Measurements from ENCODE around the gene GAREM2.
"Not testable (repeated sequence)": the region's sequence is repeated elsewhere in the genome, so short reads cannot be mapped to it uniquely, and the experiment has no call there.

GAREM2 gene

DNA sequence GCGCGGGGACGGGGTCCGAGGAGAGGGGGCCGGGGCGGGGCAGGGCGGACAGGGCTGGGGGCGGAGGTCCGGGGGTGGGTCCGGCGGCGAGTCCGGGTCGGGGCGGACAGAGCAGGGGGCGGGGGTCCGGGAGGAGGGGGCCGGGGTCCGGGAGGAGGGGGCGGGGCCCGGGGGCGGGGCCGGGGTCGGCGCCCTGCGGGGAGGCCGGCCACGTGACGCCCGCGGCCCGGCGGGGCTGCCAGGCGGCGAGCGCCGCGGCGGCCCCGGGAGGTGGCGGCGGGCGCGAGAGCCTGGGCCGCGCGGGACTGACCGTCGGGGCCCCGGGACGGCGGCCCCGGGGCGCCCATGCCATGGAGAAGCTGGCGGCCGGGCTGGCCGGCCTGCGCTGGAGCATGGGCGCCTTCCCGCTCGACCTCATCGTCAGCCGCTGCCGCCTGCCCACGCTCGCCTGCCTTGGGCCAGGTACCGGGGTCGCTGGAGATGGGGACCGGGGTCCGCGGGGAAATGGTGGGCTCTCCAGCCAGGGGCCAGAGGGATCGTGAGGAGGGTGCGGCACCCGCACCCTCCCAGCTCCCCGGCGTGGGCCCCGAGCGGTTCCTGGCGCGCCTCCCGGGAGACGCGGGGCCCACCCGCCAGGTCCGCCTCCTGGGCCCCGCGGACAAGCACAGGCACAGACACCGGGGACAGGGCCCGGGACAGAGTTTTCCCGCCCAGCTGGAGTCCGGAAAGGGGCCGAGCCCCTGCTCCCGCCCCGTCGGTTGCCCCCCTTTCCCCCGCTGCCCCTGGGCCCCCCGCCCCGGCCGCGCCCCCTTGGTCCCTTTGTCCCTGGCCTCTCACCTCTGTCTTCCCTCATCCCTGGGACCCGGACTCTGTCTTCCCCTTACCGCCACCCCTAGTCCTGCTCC is at the start of gene GAREM2:
GAREM2 (plus strand) TSS at position 218 of the 905 bp plus-strand sequence; CDS start at position 351, 133 bp downstream.
- no peak for DNase-seq (ENCODE audit: low spot score)

DNA sequence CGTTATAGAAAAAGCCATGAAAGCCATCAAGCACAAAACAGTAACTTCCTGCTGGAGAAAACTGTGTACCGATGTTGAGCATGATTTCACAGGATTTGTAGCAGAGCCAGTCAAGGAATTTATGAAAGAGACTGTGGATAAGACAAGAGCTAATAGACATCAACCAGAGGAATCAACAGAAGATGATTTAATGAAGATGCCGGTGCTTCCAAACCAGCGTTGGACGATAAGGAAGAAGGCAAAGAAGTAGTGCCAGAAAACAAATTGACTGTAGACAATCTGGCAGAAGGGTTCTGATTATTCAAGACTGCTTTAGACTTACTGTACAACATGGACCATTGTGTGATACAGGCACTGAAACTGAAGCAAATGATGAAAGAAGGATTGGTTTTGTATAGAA is 49.5 kb upstream of the GAREM2 start:
- no peak for DNase-seq (ENCODE audit: low spot score)

DNA sequence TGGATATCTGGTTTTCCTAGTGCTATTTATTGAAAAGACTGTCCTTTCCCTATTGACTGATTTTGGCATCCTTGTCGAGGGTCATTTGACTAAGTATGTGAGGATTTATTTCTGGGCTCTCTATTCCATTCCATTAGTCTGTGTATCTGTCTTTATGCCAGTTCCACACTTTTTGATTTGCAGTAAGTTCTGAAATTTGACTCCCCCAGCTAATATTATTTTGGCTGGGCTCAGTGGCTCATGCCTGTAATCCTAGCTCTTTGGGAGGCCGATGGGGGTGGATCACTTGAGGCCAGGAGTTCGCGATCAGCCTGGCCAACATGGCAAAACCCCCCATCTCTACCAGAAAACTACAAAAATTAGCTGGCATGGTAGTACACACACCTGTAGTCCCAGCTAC is 46.8 kb upstream of the GAREM2 start:
- no peak for DNase-seq (ENCODE audit: low spot score)

DNA sequence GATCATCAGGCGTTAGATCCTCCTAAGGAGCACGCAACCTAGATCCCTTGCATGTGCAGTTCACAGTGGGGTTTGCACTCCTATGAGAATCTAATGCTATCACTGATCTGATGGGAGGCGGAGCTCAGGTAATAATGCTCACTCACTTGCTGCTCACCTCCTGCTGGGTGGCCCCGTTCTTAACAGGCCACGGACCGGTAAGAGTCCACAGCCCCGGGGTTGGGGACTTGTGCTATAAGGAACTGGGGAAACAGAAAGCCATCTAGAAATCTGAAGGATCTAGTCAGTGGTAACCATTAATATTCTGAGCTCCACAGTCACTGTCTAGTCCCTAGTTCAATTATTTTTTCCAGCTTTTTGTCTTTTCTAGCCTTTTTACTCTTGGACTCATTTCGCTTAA is 44.7 kb upstream of the GAREM2 start:
- DNase-seq (ENCODE audit: low spot score) = no peak

DNA sequence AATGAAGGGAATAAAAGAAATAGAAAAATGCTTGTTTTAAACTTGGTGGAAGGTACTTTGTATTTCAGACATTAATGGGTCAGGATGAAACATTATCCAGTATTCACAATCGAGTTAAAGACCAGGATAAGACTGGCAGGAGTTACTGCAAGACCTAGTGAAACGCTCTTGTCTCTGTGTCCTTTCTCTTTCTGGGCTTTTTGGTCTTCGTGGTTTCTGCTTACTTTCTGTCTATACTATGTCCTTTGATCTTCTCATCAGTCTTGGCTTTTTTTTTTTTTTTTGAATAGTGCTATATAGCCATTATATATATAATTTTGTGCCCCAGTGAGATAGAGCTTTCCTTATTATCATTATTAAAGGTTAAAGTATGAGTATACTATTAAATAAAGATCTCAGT is 42.1 kb upstream of the GAREM2 start:
- DNase-seq (ENCODE audit: low spot score) = no peak

DNA sequence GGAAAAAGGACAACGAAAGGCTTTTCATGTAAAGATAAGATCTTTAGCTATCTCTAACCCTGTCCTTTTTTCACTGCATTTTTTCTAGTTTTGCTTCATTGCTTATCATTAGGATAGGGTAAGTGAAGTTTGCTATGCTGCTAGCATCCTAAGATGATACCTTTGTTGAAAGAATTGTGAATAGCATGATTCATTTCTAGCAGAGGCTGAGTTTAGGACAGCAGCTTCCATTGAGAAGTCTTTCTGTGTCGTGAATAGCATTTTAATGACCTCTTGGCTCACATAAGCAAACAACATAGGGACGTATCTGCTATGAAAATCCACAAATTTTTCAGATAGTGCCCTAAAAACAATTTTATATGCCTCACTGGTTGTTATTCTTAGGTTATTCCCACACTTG is 36.4 kb upstream of the GAREM2 start:
- DNase-seq (ENCODE audit: low spot score) = peak; percentile 70

DNA sequence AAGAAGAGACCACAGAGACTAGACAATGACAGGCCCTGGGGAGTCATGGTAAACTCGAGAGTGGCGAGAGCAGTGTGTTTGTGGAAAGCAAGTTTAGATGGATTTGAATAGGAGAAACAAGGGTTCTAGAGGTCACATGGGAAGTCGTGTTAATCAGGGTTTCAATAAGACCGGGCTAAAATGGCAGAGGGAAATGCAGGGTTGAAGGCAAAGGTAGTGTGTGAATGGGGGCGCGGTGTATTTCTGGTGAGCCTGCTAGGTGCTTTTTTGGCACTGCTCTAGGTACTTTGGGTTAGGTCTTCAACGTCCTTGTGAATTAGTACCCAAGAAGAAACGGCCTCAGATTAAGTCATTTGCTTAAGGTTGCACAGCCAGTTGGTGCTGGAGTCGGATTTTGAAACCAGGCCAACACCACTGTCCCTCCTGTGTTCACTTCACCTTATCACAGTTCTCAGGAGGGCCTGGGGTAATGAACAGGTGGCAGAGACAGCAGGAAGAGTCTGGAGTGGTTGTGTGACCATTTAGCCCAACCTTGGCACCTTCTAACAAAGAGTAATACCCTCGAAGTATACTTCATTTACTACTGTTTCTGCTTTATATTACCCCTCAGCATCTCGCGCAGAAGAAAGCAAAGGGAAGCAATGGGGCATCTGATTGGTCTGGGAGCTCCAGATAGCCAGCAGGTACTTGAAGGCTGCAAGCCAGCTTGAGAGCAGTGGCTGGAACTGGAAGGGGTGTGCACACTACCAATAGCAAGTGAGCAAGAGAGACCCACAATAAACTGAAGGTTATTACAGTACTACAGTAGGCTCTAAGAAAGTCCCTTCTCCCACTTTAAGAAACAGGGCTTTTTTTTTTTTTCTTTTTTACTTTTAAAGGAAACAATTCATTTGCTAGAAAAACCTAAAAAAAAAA is 33.4 kb upstream of the GAREM2 start:
- DNase-seq (ENCODE audit: low spot score) = no peak

DNA sequence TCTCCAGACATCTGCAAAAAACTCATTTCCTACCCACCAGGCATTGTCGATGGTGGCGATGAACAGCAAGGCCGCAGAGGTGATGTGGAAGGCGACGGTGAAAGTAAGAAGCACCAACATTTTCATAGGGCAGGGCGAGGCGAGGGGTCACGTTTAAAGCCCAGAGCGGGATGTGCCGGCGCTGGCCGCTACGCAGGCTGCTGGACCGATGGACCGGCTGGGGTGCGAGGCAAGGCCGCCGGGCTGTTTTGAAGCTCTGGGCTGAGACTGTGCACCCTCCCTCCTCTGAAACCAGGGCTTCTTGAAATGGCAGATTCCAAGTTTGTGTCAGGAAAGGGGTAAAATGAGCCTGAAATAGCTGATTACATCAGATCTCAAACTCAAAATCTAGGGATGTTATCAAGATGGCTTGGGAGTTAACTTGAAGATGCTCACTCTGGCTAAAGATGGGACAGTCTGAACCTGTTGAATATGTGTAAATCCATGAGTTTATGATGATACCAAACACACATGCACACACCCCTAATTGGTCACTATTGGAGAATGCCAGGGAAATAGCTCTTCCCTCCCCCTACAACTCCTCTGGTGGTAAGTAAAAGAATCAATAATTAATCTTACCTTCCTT is 31.6 kb upstream of the GAREM2 start:
- DNase-seq (ENCODE audit: low spot score) = no peak

DNA sequence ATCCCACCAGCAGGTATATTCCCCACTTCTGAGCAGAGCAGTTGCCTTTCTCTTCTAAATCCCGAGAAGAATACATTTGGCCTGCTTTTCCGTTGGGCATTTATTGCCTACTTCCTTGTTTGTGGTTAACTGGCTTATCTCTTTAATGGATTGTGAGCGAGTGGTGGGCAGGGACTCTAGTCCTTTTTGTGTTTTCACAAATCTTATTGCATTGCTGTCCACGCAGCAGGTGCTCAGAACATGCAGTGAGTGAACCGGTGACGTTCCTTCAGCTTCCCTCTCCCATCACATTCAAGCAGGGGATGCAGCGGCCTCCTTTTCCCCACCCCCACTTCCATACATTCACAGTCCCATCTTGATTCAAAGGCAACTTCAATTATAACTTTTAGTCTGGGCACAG is 28.9 kb upstream of the GAREM2 start:
- no peak for DNase-seq (ENCODE audit: low spot score)

DNA sequence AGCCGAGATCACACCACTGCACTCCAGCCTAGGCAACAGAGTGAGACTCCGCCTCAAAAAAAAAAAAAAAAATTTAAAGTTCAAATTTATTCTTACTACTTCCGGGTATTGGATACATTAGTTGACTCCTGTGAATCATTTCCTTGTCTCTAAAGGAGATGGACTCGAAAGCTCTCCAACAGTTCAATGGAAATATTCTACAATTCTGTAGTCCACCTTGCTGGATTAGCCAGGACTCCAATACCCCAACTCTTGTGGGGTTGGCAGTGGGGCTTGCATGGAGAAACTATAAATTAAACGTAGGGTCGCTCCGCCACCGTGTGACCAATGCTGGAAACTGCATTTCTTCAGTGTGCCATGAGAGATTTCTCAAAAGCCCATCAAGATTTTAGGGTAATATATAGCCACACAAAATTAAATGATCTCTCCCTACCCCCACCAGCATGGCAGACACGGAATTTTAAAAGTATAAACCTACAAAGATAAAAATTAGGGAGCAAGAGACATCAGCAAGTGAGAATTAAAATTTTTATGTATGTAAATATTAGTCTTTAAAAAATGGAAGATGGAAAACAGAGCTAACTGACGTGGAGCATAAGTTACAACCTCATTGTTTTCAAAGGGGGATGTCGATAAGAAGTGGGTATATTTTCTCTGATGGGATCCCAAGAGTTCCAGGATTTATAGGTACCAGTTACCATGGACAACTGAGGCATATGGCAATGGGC is 27.8 kb upstream of the GAREM2 start:
- peak; percentile 62 for DNase-seq (ENCODE audit: low spot score)

DNA sequence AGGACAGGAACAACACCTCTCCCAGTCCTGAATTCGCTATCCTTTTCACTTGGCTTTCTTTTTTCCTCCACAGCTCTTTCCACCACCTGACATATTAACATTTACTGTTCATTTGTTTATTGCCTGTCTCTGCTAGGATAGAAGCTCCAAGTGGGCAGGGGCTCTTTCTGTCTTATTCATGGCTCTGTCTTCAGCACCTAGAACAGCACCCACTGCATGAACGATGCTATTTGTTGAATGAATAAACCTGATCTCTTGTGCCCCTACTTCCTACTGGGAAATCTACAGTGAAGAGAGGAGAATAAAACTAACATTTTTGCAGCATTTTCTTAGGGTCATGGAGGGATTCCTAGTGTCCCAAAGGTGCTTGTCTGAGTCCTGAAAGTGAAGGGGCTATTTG is 24.4 kb upstream of the GAREM2 start:
- DNase-seq (ENCODE audit: low spot score) = no peak

DNA sequence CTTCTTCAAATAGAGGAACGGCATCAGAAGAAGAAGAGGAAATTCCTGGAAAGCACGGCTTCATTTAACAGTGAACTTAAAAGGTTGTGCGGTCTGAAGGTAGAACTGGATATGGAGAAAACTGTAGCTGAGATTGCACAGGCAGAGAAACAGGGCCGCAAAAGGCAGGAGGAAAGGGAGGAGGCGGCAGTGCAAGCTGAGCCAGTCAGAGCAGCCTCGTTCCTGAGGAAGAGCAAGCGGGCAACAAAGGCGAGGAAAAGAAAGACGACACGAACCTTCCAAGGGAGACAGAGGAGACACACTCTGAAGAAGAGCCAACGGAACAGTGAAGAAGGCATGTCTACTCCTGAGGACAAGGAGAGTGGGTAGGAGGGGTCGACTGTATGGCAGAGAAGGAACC is 22.6 kb upstream of the GAREM2 start:
- DNase-seq (ENCODE audit: low spot score) = no peak

DNA sequence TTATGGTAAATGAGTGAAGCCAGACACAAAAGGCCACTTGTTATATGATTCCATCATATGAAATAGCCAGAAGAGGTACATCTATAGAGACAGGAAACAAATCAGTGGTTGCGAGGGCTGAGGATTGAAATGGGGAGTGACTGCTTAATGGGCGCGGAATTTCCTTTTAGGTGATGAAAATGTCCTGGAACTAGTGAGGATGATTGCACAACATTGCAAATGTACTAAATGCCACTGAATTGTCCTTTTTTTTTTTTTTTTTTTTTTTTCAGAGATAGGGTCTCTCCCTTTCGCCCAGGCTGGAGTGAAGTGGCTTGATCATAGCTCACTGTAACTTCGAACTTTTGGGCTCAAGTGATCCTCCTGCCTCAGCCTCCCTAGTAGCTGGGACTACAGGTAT is 15.3 kb upstream of the GAREM2 start:
- no peak for DNase-seq (ENCODE audit: low spot score)

DNA sequence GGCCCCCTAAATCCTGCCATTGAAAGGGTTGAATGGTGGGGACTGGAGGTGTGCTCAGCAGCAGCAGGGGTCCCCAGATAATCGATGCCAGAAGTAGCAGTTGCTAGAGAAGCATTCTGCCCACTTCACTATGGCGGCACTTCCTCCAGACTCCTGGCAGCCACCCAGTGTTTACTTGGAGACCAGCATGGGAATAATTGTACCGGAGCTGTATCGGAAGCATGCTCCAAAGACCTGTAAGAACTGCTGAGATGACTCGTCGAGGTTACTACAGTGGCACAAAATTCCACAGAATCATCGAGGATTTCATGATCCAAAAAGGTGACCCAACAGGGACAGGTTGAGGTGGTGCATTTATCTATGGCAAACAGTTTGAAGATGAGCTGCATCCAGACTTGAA is 11.0 kb upstream of the GAREM2 start:
- no peak for DNase-seq (ENCODE audit: low spot score)

DNA sequence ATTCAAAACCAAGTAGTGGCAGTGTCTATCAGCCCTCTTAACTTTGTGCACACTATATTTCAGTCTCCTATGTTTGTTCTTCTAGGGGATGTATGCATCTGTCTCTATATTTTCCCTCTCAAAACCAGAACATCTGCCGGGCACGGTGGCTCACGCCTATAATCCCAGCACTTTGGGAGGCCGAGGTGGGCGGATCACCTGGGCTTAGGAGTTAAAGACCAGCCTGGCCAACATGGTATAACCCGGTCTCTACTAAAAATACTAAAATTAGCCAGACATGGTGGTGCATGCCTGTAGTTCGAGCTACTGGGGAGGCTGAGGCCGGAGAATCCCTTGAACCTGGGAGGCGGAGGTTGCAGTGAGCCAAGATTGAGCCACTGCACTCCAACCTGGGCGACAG is 9.9 kb upstream of the GAREM2 start:
- DNase-seq (ENCODE audit: low spot score) = no peak

DNA sequence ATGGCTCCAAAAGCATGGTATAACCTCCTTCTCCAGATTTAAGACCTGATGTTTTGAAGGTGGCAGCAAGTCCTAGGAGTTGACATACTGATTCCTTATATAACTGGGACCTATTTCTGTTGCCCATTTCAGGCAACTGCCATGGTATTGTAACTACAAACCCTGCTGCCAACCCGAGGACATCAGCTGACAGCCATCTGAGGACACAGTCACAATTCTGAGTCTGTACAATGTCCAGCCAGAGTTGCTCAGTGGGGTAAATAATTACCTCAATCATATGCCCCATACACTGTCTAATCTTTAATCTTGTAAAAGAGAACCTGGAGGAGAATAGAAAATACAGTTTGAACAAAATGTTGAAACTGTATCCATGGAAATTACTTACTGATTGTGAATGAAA is 8.7 kb upstream of the GAREM2 start:
- peak; percentile 65 for DNase-seq (ENCODE audit: low spot score)

DNA sequence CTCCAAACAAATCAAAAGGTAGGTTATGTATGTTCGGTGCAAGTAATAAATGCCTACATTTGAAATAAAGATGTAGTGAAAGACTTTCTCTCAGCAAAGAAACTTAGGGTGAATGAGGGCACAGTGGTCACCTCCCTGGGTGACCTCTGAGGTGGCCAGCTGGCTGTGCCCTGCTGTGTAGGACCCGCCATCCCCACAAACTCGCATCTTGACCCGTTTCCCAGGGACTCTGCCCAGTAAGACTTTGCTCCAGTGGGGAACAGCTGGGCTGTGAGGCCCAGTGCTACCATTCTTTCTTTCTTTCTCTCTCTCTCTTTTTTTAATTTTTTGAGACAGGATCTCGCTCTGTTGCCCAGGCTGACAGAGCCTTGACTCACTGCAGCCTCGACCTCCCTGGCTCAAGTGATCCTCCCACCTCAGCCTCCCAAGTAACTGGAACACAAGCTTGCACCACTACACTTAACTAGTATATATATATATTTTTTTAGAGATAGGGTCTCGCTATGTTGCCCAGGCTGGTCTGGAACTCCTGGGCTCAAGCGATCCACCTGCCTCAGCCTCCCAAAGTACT is 8.2 kb upstream of the GAREM2 start:
- no peak for DNase-seq (ENCODE audit: low spot score)

DNA sequence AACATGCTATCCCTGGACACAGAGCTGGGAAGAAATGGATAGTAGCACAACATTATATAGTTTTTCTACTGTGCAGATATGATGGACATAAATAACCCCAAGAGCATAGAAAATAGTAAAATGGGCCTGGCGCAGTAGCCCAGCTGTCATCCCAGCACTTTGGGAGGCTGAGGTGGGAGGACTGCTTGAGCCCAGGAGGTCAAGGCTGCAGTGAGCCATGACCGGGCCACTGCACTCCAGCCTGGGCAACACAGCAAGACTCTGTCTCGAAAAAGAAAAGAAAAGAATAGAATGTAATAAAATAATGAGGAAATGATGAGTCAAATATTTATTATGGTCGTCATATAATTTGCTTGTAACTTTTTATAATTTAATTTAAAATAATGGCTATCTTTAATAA is 7.5 kb upstream of the GAREM2 start:
- no peak for DNase-seq (ENCODE audit: low spot score)

DNA sequence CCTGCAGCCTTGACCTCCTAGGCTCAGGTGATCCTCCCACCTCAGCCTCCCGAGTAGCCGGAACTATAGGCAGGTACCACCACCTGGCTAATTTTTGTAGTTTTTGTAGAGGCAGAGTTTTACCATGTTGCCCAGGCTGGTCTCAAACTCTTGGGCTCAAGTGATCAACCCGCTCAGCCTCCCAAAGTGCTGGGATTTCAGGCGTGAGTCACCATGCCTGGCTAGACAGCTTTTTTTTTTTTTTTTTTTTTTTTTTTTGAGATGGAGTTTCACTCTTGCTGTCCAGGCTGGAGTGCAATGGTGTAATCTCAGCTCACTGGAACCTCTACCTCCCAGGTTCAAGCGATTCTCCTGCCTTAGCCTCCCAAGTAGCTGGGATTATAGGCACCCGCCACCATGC is 6.3 kb upstream of the GAREM2 start:
- not testable (repeated sequence) for DNase-seq (ENCODE audit: low spot score)

DNA sequence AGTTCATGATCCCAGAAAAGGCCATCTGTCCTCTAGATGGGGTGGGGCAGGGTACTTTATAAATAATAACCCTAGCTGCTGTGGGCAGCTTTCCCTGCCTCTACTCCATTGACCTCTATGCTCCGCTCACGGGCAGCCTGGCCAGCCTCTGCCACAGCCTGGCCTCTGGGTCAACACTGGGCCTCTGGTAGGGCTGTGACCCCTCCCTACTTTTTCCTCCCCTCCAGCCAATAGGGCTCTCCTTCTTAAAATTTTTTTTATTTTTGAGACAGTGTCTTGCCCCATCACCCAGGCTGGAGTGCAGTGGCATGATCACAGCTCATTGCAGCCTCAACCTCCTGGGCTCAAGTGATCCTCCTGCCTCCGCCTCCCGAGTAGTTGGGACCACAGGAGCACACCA is 4.1 kb upstream of the GAREM2 start:
- DNase-seq (ENCODE audit: low spot score) = no peak

DNA sequence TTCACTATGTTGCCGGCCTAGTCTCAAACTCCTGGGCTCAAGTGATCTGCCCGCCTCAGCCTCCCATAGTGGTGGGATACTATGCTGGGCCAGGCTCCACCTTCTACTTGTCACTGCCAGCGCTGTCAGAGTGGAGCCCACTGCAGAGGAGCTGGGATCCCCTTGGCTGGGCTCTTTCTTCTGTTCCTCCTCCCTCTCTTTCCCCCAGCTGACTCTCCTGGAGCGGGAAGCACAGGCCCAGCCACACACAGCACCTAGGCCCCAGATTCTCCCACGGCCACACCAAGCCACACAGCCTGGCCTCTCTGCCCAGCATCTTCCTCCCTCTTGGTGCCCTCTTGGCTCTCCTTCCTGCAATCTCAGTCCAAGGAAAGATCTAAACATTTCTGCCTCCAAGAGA is 3.7 kb upstream of the GAREM2 start:
- DNase-seq (ENCODE audit: low spot score) = no peak
